Measurements from ENCODE around the gene GPR108.

Gene GPR108

DNA sequence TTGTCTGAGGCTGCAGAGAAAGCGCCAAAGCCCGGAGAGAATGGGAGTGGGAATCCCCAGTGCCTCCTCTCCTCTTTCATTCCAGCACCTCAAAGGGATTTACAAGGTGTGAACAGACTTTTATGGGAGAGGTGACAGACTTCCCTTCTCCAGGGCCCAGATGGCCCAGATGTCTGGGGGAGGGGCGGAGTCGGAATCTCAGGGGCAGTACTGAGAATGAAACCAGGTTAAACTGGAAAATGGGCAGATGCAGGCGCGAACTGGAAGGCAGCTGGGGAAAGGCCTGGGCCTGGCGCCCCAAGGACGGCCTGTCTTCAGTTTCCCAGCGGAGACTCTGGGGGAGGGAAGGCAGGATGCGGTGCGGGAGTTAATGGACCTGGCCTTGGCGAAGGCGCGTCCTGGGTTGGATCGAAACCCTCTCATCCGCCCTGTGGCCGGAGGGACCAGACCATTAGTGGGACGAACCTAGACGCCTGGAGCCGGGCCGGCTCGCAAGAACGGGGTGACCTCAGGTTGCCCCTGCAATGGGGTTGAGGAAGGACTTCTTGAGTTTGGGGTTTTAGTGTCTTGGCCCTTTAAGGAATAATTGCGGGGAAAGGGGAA, 1.5 kb upstream of the GPR108 start (continued):
- TF ChIP-seq PRDM10 (tag by site-specific recombination; IDR thresholded peaks at IDR 0.05), result peak; percentile 71
- TF ChIP-seq BCL11A (tag by site-specific recombination; IDR thresholded peaks at IDR 0.05; ENCODE audit: low read depth), result peak; percentile 25; the same call in 1 of the 2 replicates
- TF ChIP-seq ZNF132 (tag by site-specific recombination; IDR thresholded peaks at IDR 0.05; ENCODE audit: borderline replicate concordance), result no peak
- TF ChIP-seq SP2 (tag by site-specific recombination; IDR thresholded peaks at IDR 0.05), result peak; percentile 48; the same call in 1 of the 2 replicates
- TF ChIP-seq REST (tag by site-specific recombination; IDR thresholded peaks at IDR 0.05), result no peak; the same call in 1 of the 2 replicates
- peak; percentile 56; the same call in 1 of the 2 replicates for TF ChIP-seq ZFP69B (tag by site-specific recombination; IDR thresholded peaks at IDR 0.05)
- TF ChIP-seq ZNF366 (tag by site-specific recombination; conservative IDR thresholded peaks at IDR 0.05), result peak; percentile 64; the same call in 1 of the 2 replicates
- TF ChIP-seq KLF1 (tag by site-specific recombination; IDR thresholded peaks at IDR 0.05), result peak; percentile 25; the same call in 1 of the 2 replicates
- no peak for TF ChIP-seq KLF10 (tag by site-specific recombination; IDR thresholded peaks at IDR 0.05)
- TF ChIP-seq ZBTB8A (tag by site-specific recombination; IDR thresholded peaks at IDR 0.05), result 0 out of 2 replicates have a peak, but pooled peaks have one; percentile 44
- peak; percentile 28; the same call in 1 of the 2 replicates for TF ChIP-seq PATZ1 (tag by site-specific recombination; IDR thresholded peaks at IDR 0.05)
- no peak for TF ChIP-seq ZFP41 (tag by site-specific recombination; IDR thresholded peaks at IDR 0.05; ENCODE audit: borderline replicate concordance)
- no peak for TF ChIP-seq ZNF747 (tag by site-specific recombination; IDR thresholded peaks at IDR 0.05)
- no peak for TF ChIP-seq ZNF394 (tag by site-specific recombination; IDR thresholded peaks at IDR 0.05; ENCODE audit: borderline replicate concordance)
- no peak for TF ChIP-seq ZNF501 (tag by site-specific recombination; IDR thresholded peaks at IDR 0.05)
- TF ChIP-seq TCF7L2 (IDR thresholded peaks at IDR 0.05; ENCODE audit: borderline replicate concordance, low read depth, low read length), result no peak
- TF ChIP-seq, protein P1, sequence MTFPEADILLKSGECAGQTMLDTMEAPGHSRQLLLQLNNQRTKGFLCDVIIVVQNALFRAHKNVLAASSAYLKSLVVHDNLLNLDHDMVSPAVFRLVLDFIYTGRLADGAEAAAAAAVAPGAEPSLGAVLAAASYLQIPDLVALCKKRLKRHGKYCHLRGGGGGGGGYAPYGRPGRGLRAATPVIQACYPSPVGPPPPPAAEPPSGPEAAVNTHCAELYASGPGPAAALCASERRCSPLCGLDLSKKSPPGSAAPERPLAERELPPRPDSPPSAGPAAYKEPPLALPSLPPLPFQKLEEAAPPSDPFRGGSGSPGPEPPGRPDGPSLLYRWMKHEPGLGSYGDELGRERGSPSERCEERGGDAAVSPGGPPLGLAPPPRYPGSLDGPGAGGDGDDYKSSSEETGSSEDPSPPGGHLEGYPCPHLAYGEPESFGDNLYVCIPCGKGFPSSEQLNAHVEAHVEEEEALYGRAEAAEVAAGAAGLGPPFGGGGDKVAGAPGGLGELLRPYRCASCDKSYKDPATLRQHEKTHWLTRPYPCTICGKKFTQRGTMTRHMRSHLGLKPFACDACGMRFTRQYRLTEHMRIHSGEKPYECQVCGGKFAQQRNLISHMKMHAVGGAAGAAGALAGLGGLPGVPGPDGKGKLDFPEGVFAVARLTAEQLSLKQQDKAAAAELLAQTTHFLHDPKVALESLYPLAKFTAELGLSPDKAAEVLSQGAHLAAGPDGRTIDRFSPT (tag by site-specific recombination; IDR thresholded peaks at IDR 0.05), result 0 out of 2 replicates have a peak, but pooled peaks have one; percentile 14
- no peak for TF ChIP-seq ZNF214 (tag by site-specific recombination; IDR thresholded peaks at IDR 0.05; ENCODE audit: borderline replicate concordance)
- TF ChIP-seq ZBTB17 (tag by site-specific recombination; IDR thresholded peaks at IDR 0.05), result 0 out of 2 replicates have a peak, but pooled peaks have one; percentile 28
- TF ChIP-seq ZNF211 (tag by site-specific recombination; IDR thresholded peaks at IDR 0.05; ENCODE audit: low read depth), result no peak
- peak; percentile 84; the same call in 1 of the 2 replicates for TF ChIP-seq MZF1 (tag by site-specific recombination; IDR thresholded peaks at IDR 0.05; ENCODE audit: borderline replicate concordance)
- TF ChIP-seq, protein P2, sequence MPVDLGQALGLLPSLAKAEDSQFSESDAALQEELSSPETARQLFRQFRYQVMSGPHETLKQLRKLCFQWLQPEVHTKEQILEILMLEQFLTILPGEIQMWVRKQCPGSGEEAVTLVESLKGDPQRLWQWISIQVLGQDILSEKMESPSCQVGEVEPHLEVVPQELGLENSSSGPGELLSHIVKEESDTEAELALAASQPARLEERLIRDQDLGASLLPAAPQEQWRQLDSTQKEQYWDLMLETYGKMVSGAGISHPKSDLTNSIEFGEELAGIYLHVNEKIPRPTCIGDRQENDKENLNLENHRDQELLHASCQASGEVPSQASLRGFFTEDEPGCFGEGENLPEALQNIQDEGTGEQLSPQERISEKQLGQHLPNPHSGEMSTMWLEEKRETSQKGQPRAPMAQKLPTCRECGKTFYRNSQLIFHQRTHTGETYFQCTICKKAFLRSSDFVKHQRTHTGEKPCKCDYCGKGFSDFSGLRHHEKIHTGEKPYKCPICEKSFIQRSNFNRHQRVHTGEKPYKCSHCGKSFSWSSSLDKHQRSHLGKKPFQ (tag by site-specific recombination; IDR thresholded peaks at IDR 0.05), result peak; percentile 99

Measured in HEK293 (cell line).